LNCAP (cell line): ENCODE measurements around the gene CROCC.

Experiments used
- TF ChIP-seq, protein P1 (sequence below): fragments of 450-650 bp; IDR thresholded peaks from 2 replicates; pipeline ENCODE4 v1.5.1; 2017; ENCODE audit warnings: mild to moderate bottlenecking

Gene CROCC

DNA sequence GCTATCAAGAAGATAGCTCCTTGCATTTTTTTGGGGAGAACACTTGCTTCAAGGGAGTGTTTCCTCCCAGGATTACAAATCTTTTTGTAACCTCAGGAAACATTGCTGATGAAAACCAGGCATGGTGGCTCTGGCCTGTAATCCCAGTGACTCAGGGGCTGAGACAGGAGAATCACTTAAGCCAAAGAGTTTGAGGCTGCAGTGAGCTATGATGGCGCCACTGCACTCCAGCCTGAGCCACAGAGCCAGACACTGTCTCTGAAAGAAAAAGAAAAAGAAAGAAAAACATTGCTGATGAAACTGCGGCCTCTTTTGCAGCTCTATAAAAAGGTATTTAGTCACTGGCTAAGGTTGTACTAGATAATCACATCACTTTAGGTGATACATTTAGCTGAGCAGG, 18.7 kb upstream of the CROCC start:
- TF ChIP-seq, protein P1, sequence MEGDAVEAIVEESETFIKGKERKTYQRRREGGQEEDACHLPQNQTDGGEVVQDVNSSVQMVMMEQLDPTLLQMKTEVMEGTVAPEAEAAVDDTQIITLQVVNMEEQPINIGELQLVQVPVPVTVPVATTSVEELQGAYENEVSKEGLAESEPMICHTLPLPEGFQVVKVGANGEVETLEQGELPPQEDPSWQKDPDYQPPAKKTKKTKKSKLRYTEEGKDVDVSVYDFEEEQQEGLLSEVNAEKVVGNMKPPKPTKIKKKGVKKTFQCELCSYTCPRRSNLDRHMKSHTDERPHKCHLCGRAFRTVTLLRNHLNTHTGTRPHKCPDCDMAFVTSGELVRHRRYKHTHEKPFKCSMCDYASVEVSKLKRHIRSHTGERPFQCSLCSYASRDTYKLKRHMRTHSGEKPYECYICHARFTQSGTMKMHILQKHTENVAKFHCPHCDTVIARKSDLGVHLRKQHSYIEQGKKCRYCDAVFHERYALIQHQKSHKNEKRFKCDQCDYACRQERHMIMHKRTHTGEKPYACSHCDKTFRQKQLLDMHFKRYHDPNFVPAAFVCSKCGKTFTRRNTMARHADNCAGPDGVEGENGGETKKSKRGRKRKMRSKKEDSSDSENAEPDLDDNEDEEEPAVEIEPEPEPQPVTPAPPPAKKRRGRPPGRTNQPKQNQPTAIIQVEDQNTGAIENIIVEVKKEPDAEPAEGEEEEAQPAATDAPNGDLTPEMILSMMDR: no peak

DNA sequence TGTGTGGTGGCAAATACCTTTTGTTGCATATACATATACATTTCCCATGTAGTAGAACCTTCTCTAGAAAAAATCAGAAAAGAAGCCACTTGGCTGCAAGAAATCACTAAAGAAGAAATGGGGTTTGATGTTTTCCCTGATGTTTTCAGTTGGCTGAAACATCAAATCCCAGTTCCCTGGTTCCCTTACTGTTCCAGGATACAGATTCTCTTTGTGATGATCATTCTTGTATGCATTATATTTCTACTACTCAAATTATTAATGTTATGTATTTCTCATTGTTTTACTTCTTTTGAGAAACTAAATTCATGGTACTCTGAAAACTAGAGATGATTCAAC, 18.3 kb upstream of the CROCC start:
- TF ChIP-seq, protein P1: no peak

GRCh38 chr1:16904560-16905109, 17.1 kb upstream of the CROCC start:
- TF ChIP-seq, protein P1: no peak

GRCh38 chr1:16905110-16905867, 16.4 kb upstream of the CROCC start:
- TF ChIP-seq, protein P1: no peak

GRCh38 chr1:16905868-16906702, 15.6 kb upstream of the CROCC start:
- TF ChIP-seq, protein P1: no peak

DNA sequence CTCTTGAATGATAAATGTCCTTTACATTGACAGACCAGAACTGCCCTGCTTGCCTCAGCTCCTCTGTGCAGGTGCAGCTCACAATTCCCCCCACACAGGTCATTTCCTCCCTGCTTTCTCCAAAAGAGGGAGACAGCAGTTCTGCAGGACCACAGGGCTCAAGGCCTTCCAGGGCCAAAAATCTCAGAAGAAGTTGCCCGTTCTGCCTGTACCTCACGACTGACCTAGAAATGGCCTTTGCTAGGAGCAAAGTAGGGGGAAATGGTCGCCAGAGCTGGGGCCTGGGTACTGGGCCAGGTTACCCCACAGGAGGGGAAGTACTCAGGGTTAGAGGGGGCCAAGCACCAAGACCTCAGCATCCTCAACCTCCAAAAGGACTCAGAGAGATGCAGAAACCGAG, 14.9 kb upstream of the CROCC start:
- TF ChIP-seq, protein P1: no peak

DNA sequence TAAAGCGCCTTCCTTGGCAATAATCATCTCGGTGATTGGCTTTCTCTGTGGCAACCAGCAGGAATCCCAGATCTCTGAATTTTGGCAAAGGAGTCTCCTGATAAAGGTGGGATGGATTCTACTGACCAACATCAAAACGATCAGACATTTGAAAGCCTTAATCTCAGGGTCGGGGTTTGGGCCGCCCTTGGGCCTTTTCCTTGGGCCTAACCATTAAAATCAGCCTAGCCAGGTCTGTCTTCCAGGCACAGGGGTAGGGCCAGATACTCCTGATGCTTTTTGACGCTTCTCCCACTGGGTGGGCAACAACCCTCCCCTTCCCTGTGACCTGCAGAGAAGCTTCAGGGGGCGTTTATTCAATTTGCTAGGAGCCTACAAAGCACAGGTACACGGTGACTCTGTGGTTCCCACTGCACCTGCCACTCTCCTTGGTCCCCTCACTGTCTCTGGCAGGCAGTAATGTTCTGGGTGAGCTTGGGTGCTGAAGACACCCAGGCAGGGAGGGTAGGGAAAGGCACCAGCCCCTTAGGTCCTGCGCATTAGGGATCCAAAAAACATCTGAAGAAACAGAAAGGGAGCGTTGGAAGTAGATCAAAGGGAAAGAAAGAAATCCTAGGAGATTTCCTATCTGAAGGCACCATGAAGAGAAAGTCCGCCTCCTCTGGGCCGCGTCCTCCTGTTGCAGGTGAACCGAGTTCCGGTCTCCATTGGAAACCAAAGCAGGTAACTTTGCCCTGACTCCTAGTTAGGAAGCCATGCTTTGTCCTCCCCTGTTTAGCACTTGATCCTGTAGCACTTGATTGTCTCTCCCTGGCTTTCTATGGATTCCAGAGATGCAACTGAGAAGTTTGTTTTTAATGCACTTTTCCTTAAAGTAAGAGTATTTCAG, 13.6 kb upstream of the CROCC start:
- TF ChIP-seq, protein P1: no peak
